ENCODE data around the gene SELENOM.
"Not testable (repeated sequence)": the region's sequence is repeated elsewhere in the genome, so short reads cannot be mapped to it uniquely, and the experiment has no call there.

SELENOM gene

DNA sequence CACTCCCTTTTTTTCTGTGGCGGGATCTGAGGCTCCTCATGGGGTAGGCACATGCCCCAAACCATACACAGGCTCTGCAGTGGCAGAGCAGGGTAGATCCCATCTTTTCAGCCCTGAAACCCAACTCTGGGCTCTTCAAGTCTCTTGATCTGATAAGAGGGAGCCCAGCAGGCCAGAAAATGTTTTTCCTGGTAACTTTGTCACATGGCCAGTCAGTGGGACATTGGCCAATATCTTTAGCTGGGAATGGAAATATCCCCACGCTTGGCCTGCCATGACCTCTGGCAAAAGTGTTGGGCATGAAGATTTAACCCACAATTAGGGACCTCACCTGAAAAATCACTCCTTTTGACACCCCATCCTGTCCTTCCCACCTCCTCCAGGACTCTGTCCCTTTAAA is 23.5 kb upstream of the SELENOM start:
- DNase-seq, result no peak

DNA sequence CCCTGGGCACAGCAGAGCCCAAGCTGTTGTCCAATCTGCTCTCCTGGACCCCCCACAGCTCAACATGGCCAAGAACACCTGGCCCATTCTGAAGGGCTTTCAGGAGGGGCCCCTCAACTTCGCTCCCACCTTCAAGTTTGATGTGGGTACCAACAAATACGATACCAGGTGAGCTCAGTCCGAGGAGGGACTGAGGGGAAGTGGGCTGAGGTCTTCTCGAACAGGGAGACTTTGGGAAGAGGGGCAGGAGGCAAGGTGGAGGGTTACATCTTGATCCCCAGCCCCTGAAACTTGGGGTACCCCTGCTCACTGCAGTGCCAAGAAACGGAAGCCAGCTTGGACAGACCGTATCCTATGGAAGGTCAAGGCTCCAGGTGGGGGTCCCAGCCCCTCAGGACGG is 20.8 kb upstream of the SELENOM start:
- DNase-seq, result no peak

DNA sequence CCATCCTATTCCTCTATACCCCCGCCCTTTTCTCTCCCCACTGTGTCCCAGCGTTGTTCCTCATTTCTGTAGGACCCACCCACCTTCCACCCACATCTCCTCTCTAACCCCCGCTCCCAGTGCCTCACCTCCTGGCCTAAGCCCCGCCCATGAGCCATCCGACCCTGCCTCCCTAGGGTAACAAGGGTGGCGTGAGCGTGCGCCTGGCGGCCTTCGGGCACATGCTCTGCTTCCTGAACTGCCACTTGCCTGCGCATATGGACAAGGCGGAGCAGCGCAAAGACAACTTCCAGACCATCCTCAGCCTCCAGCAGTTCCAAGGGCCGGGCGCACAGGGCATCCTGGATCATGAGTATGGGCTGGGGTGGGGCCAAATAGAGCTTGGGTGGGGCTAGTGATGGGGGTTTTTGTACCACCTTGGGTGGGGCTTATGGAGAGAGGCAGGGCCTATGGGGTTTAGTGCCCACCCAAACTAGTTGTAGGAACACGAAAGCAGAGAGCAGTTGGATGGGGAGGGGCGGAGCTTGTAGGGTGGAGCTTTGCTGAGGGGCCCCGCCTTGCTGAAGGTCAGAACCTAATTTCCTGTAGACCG is 19.9 kb upstream of the SELENOM start:
- no peak for DNase-seq

- no peak for DNase-seq
Observed at GRCh38 chr22:31126869-31127175, 19.5 kb upstream of the SELENOM start.

DNA sequence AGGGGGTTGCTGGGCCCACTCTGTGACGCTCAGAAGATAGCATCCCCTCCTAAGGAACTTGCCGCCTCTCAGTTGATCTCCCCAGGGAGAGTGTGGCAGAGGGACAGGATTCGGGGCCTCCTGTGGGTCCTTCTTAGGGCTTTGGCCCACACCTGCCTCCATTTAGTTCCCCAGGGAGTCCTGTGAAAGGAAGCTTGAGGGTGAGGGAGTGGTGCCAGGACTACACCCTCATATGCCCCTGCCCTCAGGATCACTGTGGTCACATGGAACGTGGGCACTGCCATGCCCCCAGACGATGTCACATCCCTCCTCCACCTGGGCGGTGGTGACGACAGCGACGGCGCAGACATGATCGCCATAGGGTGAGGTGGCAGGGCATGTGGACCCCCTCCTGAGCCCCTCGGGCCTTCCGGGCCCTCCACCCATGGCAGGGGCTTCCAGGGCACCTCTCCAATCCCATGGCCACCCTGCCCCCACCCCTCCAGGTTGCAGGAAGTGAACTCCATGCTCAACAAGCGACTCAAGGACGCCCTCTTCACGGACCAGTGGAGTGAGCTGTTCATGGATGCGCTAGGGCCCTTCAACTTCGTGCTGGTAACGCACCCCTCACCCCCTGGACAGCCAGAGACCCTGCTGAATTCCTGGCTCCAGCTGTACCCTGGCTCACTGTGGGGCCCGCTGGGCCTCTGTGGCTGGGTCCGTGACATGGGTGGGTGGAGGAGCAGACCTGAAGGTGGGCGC is 18.9 kb upstream of the SELENOM start:
- DNase-seq, result no peak

DNA sequence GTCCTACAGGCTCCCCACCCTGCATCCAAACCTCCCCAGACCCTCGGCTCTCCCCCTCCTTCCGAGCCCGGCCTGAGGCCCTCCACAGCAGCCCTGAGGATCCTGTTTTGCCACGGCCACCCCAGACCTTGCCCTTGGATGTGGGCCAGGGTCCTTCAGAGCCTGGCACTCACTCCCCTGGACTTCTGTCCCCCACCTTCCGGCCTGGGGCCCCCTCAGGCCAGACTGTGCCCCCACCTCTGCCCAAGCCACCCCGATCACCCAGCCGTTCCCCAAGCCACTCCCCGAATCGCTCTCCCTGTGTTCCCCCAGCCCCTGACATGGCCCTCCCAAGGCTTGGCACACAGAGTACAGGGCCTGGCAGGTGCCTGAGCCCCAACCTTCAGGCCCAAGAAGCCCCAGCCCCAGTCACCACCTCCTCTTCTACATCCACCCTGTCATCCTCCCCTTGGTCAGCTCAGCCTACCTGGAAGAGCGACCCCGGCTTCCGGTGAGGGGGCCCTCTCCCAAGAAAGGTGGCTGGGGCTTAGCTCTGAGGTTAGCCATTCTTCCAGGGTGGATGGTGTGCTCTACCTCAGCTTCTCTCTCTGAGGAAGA is 18.3 kb upstream of the SELENOM start:
- DNase-seq, result no peak

GRCh38 chr22:31124811-31125465 is 17.6 kb upstream of the SELENOM start:
- DNase-seq, result no peak

DNA sequence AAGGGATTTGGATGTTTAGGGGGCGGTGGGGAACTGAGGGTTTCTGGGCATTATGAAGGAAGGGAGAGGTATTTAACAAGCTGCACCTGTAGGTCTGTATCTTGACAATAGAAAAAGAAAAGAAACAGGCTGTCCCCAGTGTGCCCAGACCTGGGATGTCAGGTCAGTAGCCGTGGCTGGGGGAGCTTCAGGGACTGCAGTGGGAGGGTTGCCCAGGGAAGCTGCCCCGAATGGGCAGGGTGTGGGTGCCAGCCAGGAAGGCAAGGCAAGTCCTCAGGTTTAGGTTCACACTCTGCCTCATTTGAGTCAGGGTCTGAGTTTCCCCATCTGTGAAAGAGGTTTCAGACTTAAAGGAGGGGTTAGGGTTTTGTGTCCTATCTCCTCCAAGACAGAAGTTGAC is 16.9 kb upstream of the SELENOM start:
- no peak for DNase-seq

DNA sequence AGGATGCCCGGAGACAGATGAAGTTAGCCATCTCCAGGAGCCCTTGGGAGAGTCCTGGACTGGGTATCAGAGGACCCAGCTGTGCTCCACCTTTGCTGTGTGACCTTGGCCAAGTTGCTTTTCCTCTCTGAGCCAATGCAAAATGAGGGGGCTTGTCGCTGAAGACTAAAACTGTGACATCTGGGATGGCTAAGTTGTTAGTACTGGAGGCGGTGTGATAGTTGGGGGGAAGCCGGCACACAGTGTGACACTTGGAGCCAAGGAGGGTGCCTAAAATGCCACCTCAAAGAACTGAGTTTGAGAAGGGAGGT is 15.9 kb upstream of the SELENOM start:
- no peak for DNase-seq

GRCh38 chr22:31122532-31123291 is 15.3 kb upstream of the SELENOM start, which contains the start of gene INPP5J:
TSS of gene INPP5J (plus strand) at chr22:31122966. CDS start at chr22:31123015, 49 bp downstream.
- DNase-seq, result no peak

DNA sequence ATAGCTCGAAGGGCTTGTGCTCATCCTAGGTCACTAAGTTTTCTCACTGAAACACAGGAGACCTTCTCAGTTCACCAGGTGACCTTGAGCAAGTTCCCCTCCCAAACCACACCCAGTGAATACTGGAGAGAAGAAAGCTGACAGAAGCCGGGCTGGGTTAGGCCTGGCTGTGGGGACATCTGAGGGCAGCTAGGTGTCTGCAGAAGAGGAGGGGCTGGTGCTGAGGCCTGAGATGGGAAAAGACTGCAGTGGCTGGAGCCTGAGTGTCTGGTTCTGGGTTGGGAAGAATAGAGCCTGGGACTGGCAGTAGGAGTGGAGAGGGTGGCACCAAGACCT is 14.8 kb upstream of the SELENOM start:
- no peak for DNase-seq

GRCh38 chr22:31121403-31121802 is 14.0 kb upstream of the SELENOM start:
- no peak for DNase-seq

DNA sequence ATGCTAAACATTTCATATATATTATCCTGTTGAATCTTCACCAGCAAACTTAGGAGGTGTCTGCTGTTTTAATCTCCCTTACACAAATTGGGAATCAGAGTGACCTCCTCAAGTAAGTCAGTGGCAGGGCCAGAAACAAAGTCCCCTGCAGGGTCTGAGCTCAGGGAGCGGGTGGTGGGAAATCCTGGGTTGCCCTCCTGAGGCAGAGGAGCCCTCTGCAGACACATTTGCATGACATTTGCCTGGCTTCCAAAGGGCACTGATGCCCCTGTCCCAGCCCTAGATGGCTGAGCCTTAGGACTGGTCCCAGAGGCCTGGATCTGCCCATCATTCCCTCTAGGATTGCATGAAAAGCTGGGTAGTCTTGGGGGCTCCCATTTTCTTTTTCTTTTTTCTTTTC is 13.3 kb upstream of the SELENOM start:
- no peak for DNase-seq

- no peak for DNase-seq
Observed at GRCh38 chr22:31120230-31120629, 12.9 kb upstream of the SELENOM start.

DNA sequence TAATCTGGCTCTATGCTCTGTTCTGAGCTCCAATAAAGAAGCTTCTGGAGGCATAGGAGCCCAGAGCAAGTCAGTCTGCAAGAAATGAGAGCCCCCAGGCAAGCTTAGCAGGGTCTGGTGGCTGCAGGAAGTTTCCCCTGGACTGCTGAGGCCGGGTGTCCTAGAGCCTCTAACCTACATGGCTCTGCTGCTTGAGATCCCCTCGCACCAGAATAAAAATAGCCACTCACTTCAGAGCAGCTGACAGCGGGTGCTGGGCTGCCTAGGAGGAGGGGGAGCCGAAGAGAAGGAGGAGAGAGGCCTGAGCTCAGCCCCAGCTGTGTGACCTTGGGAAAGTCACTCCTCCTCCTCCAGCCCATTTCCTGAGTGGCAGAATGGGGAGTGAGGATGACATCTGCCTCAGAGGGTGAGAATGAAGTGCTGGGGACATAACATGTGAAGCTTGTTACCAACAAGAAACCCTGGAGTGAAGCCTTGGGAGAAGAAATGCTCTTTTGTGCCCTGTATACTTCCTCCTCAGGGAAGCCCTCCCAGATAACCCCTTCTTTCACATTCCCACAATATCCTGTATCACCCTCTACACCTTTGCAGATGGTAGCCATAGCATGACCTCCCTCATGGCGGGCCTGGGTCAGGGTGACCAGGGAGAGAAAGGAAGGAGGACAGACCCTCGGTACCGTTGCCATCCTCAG is 11.8 kb upstream of the SELENOM start:
- DNase-seq, result no peak

DNA sequence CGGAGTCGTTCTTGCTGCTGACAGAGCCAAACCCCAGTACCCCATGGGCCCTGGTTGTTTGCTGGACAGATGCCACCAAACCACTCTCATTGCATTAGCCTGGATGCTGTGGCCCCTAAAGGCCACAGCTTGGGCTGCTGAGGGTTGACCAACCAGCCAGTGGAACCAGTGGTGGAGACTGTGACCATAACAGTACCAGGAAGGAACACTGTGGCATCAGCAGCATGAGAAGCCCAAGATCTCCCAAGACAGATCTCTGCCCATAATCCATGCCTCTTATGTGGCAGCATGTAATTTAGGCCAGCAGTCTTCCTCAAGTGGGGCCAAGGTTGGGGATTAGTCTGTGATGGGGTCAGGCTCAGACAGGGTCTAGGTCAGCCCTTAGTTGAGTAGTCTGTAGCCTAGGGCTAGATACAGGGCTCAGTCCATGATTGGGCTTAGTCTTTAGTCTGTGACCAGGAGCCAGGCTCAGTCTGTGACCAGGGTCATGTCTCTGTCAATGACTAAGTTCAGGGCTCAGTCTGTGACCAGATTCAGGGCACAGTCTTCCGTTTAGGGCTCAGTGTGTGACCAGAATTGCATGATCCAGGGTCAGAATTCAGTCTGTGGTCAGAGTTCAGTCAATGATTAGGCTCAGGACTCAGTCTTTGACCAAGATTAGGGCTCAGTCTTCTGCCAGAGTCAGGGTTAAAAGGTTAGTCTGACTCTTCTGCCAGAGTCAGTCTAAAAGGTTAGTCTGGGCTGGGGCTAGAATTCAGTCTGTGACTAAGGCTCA is 10.9 kb upstream of the SELENOM start:
- DNase-seq, result no peak

GRCh38 chr22:31112547-31113091 is 5.3 kb upstream of the SELENOM start:
- not testable (repeated sequence) for DNase-seq

- no peak for DNase-seq
Observed at GRCh38 chr22:31107894-31108218, 488 bp upstream of the SELENOM start.

GRCh38 chr22:31106731-31107177 is 614 bp downstream of the SELENOM start:
- no peak for DNase-seq

GRCh38 chr22:31106001-31106571 is 1.3 kb downstream of the SELENOM start:
- DNase-seq, result no peak

DNA sequence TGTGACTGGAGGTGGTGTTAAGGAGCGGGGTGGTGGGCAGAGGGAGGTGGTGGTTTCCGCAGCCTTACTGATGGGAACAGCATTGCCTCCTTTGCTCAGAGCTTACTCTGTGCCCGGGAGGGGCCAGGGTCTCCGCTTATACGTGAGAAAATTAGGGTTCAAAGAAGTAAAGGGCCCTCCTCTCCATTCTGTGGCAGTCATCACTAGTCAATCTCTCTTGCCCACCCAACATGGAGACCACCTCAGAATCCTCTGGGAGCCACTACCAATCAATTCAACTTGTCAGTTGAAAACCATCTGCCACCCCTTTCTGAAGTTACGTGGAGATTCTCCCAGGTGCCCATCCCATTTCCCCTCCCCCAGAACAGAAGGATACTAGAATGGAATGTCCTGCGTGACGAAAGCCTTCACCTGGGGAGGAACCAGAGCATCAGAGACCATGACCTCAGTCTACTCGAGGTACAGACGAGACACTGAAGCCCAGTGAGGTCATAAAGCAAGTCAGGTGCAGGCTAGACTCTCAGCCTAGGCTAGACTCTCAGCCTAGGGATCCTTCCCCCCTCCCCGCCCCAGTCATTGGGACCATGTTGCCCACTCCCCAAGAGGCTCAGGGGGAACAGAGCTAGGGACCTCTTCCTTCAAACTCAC is 2.0 kb downstream of the SELENOM start:
- no peak for DNase-seq

Data from activated CD4-positive, alpha-beta T cell treated with anti-CD3 and anti-CD28 coated beads, Interleukin-2, amount 50 U/mL, for 48 hours (primary cell).